Neural cell (in vitro differentiated cells): ENCODE data around the gene TNC. TPM values are rescaled to one million over a fixed set of nuclear protein-coding genes. Genes with fewer than 3 reads are reported as not detected.

Experiments
- H2AFZ ChIP-seq: fragments of 200-600, 300-800 bp; sonication (generic), shearing (Covaris generic); 2 replicates; pipeline ENCODE4 v1.6.0; 2014; ENCODE audit warnings: low read depth, mild to moderate bottlenecking, antibody characterized with exemption, low read length, moderate library complexity
- H3F3A ChIP-seq: fragments of 200-600 bp; shearing (Covaris generic); 2 replicates; pipeline ENCODE4 v1.6.1; 2016; ENCODE audit warnings: mild to moderate bottlenecking, moderate library complexity, mixed read lengths, antibody characterized with exemption, low read length; ENCODE audit not compliant: insufficient read depth, poor library complexity, severe bottlenecking
- H3K27ac ChIP-seq: fragments of 200-600, 300-800 bp; sonication (generic), shearing (Covaris generic); 2 replicates; pipeline ENCODE4 v1.5.1; 2014; ENCODE audit warnings: mild to moderate bottlenecking, low read length, moderate library complexity
- H3K27me3 ChIP-seq: fragments of 300-800, 200-600 bp; sonication (generic), shearing (Covaris generic); 2 replicates; pipeline ENCODE4 v1.6.0; 2014; ENCODE audit warnings: mild to moderate bottlenecking, low read depth, low read length, moderate library complexity; ENCODE audit not compliant: insufficient read depth
- H3K36me3 ChIP-seq: fragments of 300-800, 200-600 bp; sonication (generic), shearing (Covaris generic); 2 replicates; pipeline ENCODE4 v1.5.1; 2014; ENCODE audit warnings: mild to moderate bottlenecking, antibody characterized with exemption, low read length, moderate library complexity; ENCODE audit not compliant: insufficient read depth
- H3K4me2 ChIP-seq: fragments of 300-800, 200-600 bp; sonication (generic), shearing (Covaris generic); 2 replicates; pipeline ENCODE4 v1.6.0; 2014; ENCODE audit warnings: mild to moderate bottlenecking, low read length
- H3K4me3 ChIP-seq: fragments of 300-800, 200-600 bp; sonication (generic), shearing (Covaris generic); 2 replicates; pipeline ENCODE4 v1.5.1; 2014; ENCODE audit warnings: mild to moderate bottlenecking, low read length, moderate library complexity
- H3K79me2 ChIP-seq: fragments of 200-600 bp; shearing (Covaris generic); replicated peaks from 2 replicates; pipeline ENCODE4 v1.6.0; 2014; ENCODE audit warnings: mild to moderate bottlenecking, low read length, moderate library complexity; ENCODE audit not compliant: insufficient read depth
- H3K9ac ChIP-seq: fragments of 300-800, 200-600 bp; sonication (generic), shearing (Covaris generic); 2 replicates; pipeline ENCODE4 v1.6.1; 2016; ENCODE audit warnings: mild to moderate bottlenecking, low read length, mixed read lengths
- H3K9me2 ChIP-seq: fragments of 200-600 bp; shearing (Covaris generic); 2 replicates; pipeline ENCODE4 v1.6.1; 2016; ENCODE audit warnings: mild to moderate bottlenecking, low read length, mixed read lengths; ENCODE audit not compliant: insufficient read depth
- H3K9me3 ChIP-seq: fragments of 200-600, 300-800 bp; sonication (generic), shearing (Covaris generic); 2 replicates; pipeline ENCODE4 v1.6.1; 2016; ENCODE audit warnings: mild to moderate bottlenecking, mixed run types, low read length, moderate library complexity, mixed read lengths
- H4K20me1 ChIP-seq: fragments of 200-600 bp; shearing (Covaris generic); 2 replicates; pipeline ENCODE4 v1.6.1; 2016; ENCODE audit warnings: mild to moderate bottlenecking, mixed run types; ENCODE audit not compliant: insufficient read depth
- EP300 ChIP-seq: fragments of 450-650 bp; conservative IDR thresholded peaks from 2 replicates; pipeline ENCODE4 v1.6.1; 2014; ENCODE audit warnings: antibody characterized with exemption, mild to moderate bottlenecking, moderate library complexity; ENCODE audit not compliant: poor library complexity, severe bottlenecking
- EZH2 ChIP-seq: fragments of 200-600, 300-800 bp; shearing (Covaris generic), sonication (generic); IDR thresholded peaks from 2 replicates; pipeline ENCODE4 v1.6.1; 2014; ENCODE audit warnings: antibody characterized with exemption, low read length, borderline replicate concordance, mild to moderate bottlenecking; ENCODE audit not compliant: insufficient read depth, poor library complexity, severe bottlenecking
- MXI1 ChIP-seq: fragments of 450-650 bp; conservative IDR thresholded peaks from 2 replicates; pipeline ENCODE4 v1.6.1; 2014; ENCODE audit warnings: antibody characterized with exemption, mild to moderate bottlenecking; ENCODE audit not compliant: poor library complexity, severe bottlenecking
- POLR2AphosphoS5 ChIP-seq: IDR thresholded peaks from 2 replicates; pipeline ENCODE4 v1.6.1; 2012
- RAD21 ChIP-seq: fragments of 450-650 bp; conservative IDR thresholded peaks from 2 replicates; pipeline ENCODE4 v1.6.1; 2014; ENCODE audit warnings: antibody characterized with exemption, mild to moderate bottlenecking, moderate library complexity
- SMC3 ChIP-seq: fragments of 450-650 bp; conservative IDR thresholded peaks from 2 replicates; pipeline ENCODE4 v1.6.1; 2014; ENCODE audit warnings: antibody characterized with exemption, mild to moderate bottlenecking, moderate library complexity; ENCODE audit not compliant: poor library complexity
- TAF1 ChIP-seq: IDR thresholded peaks from 2 replicates; pipeline ENCODE4 v1.6.1; 2012; ENCODE audit warnings: low read depth
- polyA plus RNA-seq: library from polyadenylated mRNA; depleted of rRNA; stranded (reverse); fragments of >200 nt; gene quantifications from 2 replicates; pipeline ENCODE4 v1.2.3, GENCODE V29; 2014
- TF ChIP-seq, protein P1 (sequence below): IDR thresholded peaks from 2 replicates; pipeline ENCODE4 v1.6.1; 2012; ENCODE audit warnings: borderline replicate concordance
- TF ChIP-seq, protein P2 (sequence below): fragments of 450-650 bp; IDR thresholded peaks from 2 replicates; pipeline ENCODE4 v1.5.1; 2014; ENCODE audit warnings: antibody characterized with exemption, mild to moderate bottlenecking, moderate library complexity; ENCODE audit not compliant: poor library complexity, severe bottlenecking

Gene TNC
- polyA plus RNA-seq, 1 donor from 2014 or later: 2.1 TPM

DNA sequence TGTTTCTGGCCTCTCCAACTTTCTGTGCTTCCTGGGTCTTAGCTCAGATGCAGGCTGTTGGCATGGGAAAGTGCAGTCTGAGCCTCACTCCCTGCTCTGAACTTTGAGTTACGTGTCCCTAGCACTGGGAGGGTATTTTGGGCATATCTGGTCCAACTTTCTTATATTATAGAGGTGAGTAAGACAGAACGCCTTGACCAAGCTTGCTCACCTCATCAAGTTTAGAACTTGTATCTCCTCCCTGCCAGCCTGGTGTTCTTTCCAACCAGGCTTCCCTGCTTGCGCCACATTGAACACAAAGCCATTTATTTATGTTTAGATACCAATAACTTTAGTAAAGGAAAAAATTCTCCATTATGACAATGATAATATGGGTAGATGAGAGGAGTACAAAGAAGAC is 33.2 kb downstream of the TNC start:
- Histone ChIP-seq H3K36me3 (no peaks in the 10 kb centered on the region), H3K9me2 (no peaks in the 10 kb centered on the region), H3K79me2 (no peaks in the 10 kb centered on the region), H4K20me1 (no peaks in the 10 kb centered on the region), H3F3A (no peaks in the 10 kb centered on the region), H3K27ac (no peak overlapping the region), H3K4me3 (no peak overlapping the region), H3K9ac (no peak overlapping the region), H3K27me3 (no peaks in the 10 kb centered on the region), H2AFZ (no peak overlapping the region), H3K4me2 (no peak overlapping the region), H3K9me3 (no peaks in the 10 kb centered on the region)
- TF ChIP-seq, protein P1, sequence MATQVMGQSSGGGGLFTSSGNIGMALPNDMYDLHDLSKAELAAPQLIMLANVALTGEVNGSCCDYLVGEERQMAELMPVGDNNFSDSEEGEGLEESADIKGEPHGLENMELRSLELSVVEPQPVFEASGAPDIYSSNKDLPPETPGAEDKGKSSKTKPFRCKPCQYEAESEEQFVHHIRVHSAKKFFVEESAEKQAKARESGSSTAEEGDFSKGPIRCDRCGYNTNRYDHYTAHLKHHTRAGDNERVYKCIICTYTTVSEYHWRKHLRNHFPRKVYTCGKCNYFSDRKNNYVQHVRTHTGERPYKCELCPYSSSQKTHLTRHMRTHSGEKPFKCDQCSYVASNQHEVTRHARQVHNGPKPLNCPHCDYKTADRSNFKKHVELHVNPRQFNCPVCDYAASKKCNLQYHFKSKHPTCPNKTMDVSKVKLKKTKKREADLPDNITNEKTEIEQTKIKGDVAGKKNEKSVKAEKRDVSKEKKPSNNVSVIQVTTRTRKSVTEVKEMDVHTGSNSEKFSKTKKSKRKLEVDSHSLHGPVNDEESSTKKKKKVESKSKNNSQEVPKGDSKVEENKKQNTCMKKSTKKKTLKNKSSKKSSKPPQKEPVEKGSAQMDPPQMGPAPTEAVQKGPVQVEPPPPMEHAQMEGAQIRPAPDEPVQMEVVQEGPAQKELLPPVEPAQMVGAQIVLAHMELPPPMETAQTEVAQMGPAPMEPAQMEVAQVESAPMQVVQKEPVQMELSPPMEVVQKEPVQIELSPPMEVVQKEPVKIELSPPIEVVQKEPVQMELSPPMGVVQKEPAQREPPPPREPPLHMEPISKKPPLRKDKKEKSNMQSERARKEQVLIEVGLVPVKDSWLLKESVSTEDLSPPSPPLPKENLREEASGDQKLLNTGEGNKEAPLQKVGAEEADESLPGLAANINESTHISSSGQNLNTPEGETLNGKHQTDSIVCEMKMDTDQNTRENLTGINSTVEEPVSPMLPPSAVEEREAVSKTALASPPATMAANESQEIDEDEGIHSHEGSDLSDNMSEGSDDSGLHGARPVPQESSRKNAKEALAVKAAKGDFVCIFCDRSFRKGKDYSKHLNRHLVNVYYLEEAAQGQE: no peak
- TF ChIP-seq EZH2 (no peak), EP300 (no peak), SMC3 (no peak), MXI1 (no peak), TAF1 (no peak), RAD21 (no peak), POLR2AphosphoS5 (no peak)
- TF ChIP-seq, protein P2, sequence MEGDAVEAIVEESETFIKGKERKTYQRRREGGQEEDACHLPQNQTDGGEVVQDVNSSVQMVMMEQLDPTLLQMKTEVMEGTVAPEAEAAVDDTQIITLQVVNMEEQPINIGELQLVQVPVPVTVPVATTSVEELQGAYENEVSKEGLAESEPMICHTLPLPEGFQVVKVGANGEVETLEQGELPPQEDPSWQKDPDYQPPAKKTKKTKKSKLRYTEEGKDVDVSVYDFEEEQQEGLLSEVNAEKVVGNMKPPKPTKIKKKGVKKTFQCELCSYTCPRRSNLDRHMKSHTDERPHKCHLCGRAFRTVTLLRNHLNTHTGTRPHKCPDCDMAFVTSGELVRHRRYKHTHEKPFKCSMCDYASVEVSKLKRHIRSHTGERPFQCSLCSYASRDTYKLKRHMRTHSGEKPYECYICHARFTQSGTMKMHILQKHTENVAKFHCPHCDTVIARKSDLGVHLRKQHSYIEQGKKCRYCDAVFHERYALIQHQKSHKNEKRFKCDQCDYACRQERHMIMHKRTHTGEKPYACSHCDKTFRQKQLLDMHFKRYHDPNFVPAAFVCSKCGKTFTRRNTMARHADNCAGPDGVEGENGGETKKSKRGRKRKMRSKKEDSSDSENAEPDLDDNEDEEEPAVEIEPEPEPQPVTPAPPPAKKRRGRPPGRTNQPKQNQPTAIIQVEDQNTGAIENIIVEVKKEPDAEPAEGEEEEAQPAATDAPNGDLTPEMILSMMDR: no peak

DNA sequence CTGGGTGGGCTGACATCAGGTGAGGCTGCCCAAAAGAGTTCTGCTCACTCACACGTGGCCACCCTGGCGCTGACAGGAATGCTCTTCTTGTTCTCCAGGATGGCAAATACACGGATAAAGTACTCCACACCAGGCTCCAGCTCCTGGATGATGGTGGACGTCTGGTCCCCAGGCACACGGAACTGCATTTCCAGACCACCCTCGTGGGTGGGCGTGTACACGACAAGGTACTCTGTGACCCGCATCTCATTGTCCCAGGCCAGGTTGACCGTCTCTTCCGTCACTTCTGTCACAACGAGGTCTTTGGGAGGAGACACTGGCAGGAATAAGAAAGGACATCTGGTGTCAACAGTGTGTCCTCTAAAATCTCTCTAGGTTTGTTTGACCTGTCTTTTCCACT is 33.8 kb downstream of the TNC start:
- no peak overlapping the region for H3K4me3 ChIP-seq
- TF ChIP-seq SMC3 (no peak), MXI1 (no peak), EZH2 (no peak), EP300 (no peak), TAF1 (no peak), POLR2AphosphoS5 (no peak), RAD21 (no peak)
- TF ChIP-seq, protein P2: no peak
- TF ChIP-seq, protein P1: no peak
- H3K27ac ChIP-seq: no peak overlapping the region
- H3K9me2 ChIP-seq: no peaks in the 10 kb centered on the region
- H3K9ac ChIP-seq: no peak overlapping the region
- H3K79me2 ChIP-seq: no peaks in the 10 kb centered on the region
- H3K4me2 ChIP-seq: no peak overlapping the region
- no peaks in the 10 kb centered on the region for H3K9me3 ChIP-seq
- H3F3A ChIP-seq: no peaks in the 10 kb centered on the region
- H2AFZ ChIP-seq: no peak overlapping the region
- H3K27me3 ChIP-seq: no peaks in the 10 kb centered on the region
- H4K20me1 ChIP-seq: no peaks in the 10 kb centered on the region
- H3K36me3 ChIP-seq: no peaks in the 10 kb centered on the region
